ENCODE results near the gene COX15.

- TF ChIP-seq SAP30 (IDR thresholded peaks at IDR 0.05; ENCODE audit: insufficient read depth, insufficient replicate concordance, low read length) (no peak), CTCF (IDR thresholded peaks at IDR 0.05; ENCODE audit: control extremely low read depth in 1 of 3, insufficient read depth in 1 of 3, low read depth in 1 of 3, low read length in 3 of 3) (no peak), EZH2 (IDR thresholded peaks at IDR 0.05; ENCODE audit: low read depth, low read length, severe bottlenecking) (no peak), POLR2A (IDR thresholded peaks at IDR 0.05; ENCODE audit: control extremely low read depth in 1 of 2, low read depth in 2 of 2, low read length in 2 of 2) (no peak), MAX (IDR thresholded peaks at IDR 0.05) (no peak), RAD21 (IDR thresholded peaks at IDR 0.05 in 1 of 2, conservative IDR thresholded peaks at IDR 0.05 in 1 of 2; ENCODE audit: low read depth in 2 of 2, low read length in 2 of 2) (no peak), POLR2AphosphoS5 (IDR thresholded peaks at IDR 0.05; ENCODE audit: low read depth, low read length) (no peak)
Observed at GRCh38 chr10:99761365-99761764, 29.4 kb upstream of the COX15 start.
